Activated CD8-positive, alpha-beta memory T cell treated with anti-CD3 and anti-CD28 coated beads, Interleukin-2, amount 50 U/mL, for 48 hours (primary cell): Measurements from ENCODE around the gene C2CD2L.
"Not testable (repeated sequence)": the region's sequence is repeated elsewhere in the genome, so short reads cannot be mapped to it uniquely, and the experiment has no call there.

ENCODE experiments used
- DNase-seq: peaks from one replicate; pipeline ENCODE4 v3.0.0-alpha.2; 2020

The C2CD2L gene

GRCh38 chr11:119106564-119107537, at the start of gene C2CD2L:
Gene C2CD2L (plus strand): TSS chr11:119107344. CDS start chr11:119107742, 398 bp downstream.
- peak; percentile 92 for DNase-seq

GRCh38 chr11:119059128-119059527, 48.0 kb upstream of the C2CD2L start:
- not testable (repeated sequence) for DNase-seq

- no peak for DNase-seq
Observed at GRCh38 chr11:119061256-119061655, 45.9 kb upstream of the C2CD2L start.

GRCh38 chr11:119062779-119063178, 44.4 kb upstream of the C2CD2L start:
- no peak for DNase-seq

- no peak for DNase-seq
Observed at GRCh38 chr11:119065369-119065768, 41.8 kb upstream of the C2CD2L start.

GRCh38 chr11:119067371-119068222, 39.5 kb upstream of the C2CD2L start, which contains the start of gene VPS11:
Gene VPS11 (plus strand): TSS chr11:119067818. CDS start chr11:119067824, 6 bp downstream.
- DNase-seq: peak; percentile 98

GRCh38 chr11:119077839-119078238, 29.3 kb upstream of the C2CD2L start:
- no peak for DNase-seq

GRCh38 chr11:119078675-119079420, 28.3 kb upstream of the C2CD2L start:
- DNase-seq: no peak

GRCh38 chr11:119081682-119082260, 25.4 kb upstream of the C2CD2L start:
- no peak for DNase-seq

- peak; percentile 95 for DNase-seq
Observed at GRCh38 chr11:119084663-119085436, 22.3 kb upstream of the C2CD2L start, which contains the start of gene HMBS. Gene HMBS (plus strand): TSS chr11:119084881. CDS start chr11:119085034, 153 bp downstream.

GRCh38 chr11:119085437-119085847, 21.7 kb upstream of the C2CD2L start:
- DNase-seq: peak; percentile 78

- DNase-seq: no peak
Observed at GRCh38 chr11:119087123-119087522, 20.0 kb upstream of the C2CD2L start.

- no peak for DNase-seq
Observed at GRCh38 chr11:119087747-119088241, 19.4 kb upstream of the C2CD2L start.

- no peak for DNase-seq
Observed at GRCh38 chr11:119088406-119088805, 18.7 kb upstream of the C2CD2L start.

- DNase-seq: no peak
Observed at GRCh38 chr11:119089319-119089718, 17.8 kb upstream of the C2CD2L start.

- DNase-seq: no peak
Observed at GRCh38 chr11:119091178-119091577, 16.0 kb upstream of the C2CD2L start.

GRCh38 chr11:119091966-119092879, 14.9 kb upstream of the C2CD2L start:
- DNase-seq: no peak

GRCh38 chr11:119092880-119093842, 14.0 kb upstream of the C2CD2L start:
- DNase-seq: no peak
